WERI-Rb-1 (cell line): Measurements from ENCODE around the gene MOB2.

Experiments used
- DNase-seq: peaks from one replicate; pipeline ENCODE4 v3.0.0-alpha.2; 2020
- H3K27ac ChIP-seq: fragments of 250-450 bp; sonication (Bioruptor Pico); 2 replicates; pipeline ENCODE4 v1.5.1; 2020; ENCODE audit warnings: mild to moderate bottlenecking, moderate library complexity
- H3K27me3 ChIP-seq: fragments of 250-450 bp; sonication (Bioruptor Pico); 2 replicates; pipeline ENCODE4 v1.5.1; 2021; ENCODE audit warnings: mild to moderate bottlenecking, low read depth, moderate library complexity; ENCODE audit not compliant: insufficient read depth, severe bottlenecking
- H3K36me3 ChIP-seq: fragments of 250-450 bp; sonication (Bioruptor Pico); 2 replicates; pipeline ENCODE4 v1.5.1; 2020; ENCODE audit warnings: mild to moderate bottlenecking, moderate library complexity
- H3K4me3 ChIP-seq: 2 replicates; pipeline ENCODE4 v1.5.1; 2011; ENCODE audit warnings: low read depth, mild to moderate bottlenecking, control low read depth, low read length
- H3K9me3 ChIP-seq: fragments of 250-450 bp; sonication (Bioruptor Pico); 2 replicates; pipeline ENCODE4 v1.5.1; 2021; ENCODE audit warnings: mild to moderate bottlenecking, moderate library complexity; ENCODE audit not compliant: severe bottlenecking
- CTCF ChIP-seq: IDR thresholded peaks from 2 replicates; pipeline ENCODE4 v1.5.1; 2011; ENCODE audit warnings: low read depth, mild to moderate bottlenecking, control low read depth, inconsistent platforms, low read length

Gene MOB2

GRCh38 chr11:1478011-1478410 lies 8.6 kb downstream of the MOB2 start:
- Histone ChIP-seq H3K27ac (no peak overlapping the region), H3K27me3 (no peaks in the 10 kb centered on the region), H3K9me3 (no peaks in the 10 kb centered on the region), H3K36me3 (no peaks in the 10 kb centered on the region; the same call in 1 of the 2 replicates), H3K4me3 (no peak overlapping the region)
- no peak for DNase-seq
- TF ChIP-seq CTCF: no peak

DNA sequence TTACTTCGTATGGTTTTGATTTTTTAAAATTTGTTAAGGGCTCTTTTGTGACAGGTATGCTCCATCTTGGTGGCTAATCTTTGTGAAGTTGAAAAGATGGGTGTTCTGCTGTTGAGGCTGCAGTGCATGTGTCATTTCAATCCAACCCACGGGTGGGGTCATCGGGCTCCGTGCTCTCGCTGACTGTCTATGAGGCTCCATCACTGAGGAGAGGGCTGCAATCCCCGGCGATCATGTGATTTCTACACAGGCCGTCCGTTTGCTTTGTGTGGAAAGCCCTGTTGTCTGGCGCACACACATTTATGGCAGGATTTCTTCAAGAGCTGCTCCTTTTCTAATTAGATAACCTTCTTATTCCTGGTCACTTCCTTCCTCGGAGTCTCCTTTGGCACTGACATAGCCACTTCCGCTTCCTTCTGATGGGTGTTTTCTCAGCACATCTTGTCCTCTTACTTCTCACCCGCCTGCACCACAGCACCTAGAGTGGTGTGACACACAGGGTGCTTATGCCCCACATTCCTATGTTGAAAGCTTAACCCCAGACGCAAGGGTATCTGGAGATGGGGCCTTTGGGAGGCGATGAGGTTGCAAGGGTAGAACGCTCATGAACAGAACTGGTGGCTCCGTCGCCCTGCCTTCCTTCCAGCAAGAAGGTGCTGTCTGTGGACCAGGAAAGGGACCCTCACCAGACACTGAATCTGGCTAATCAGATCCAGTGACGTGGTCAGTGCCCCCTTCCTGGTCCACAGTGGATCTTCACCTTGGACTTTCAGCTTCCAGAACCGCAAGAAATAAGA lies 9.4 kb downstream of the MOB2 start:
- no peaks in the 10 kb centered on the region for H3K27me3 ChIP-seq

GRCh38 chr11:1475841-1476240 lies 10.7 kb downstream of the MOB2 start:
- Histone ChIP-seq H3K27me3 (no peaks in the 10 kb centered on the region), H3K27ac (no peak overlapping the region), H3K9me3 (no peaks in the 10 kb centered on the region), H3K36me3 (no peaks in the 10 kb centered on the region; the same call in 1 of the 2 replicates), H3K4me3 (no peak overlapping the region)
- TF ChIP-seq CTCF: no peak
- DNase-seq: no peak

More for the DNA sequence above, 9.4 kb downstream of the MOB2 start:
- no peak for TF ChIP-seq CTCF
- Histone ChIP-seq H3K27ac (no peak overlapping the region), H3K9me3 (no peaks in the 10 kb centered on the region), H3K4me3 (no peak overlapping the region), H3K36me3 (no peaks in the 10 kb centered on the region; the same call in 1 of the 2 replicates)
- no peak for DNase-seq

GRCh38 chr11:1473786-1474185 lies 12.8 kb downstream of the MOB2 start:
- Histone ChIP-seq H3K36me3 (peaks cover 5% of the 10 kb centered on the region; the same call in 1 of the 2 replicates), H3K9me3 (no peaks in the 10 kb centered on the region), H3K4me3 (no peak overlapping the region), H3K27me3 (no peaks in the 10 kb centered on the region), H3K27ac (no peak overlapping the region)
- no peak for TF ChIP-seq CTCF
- DNase-seq: no peak

GRCh38 chr11:1473011-1473628 lies 13.5 kb downstream of the MOB2 start:
- no peak for DNase-seq
- H3K36me3 ChIP-seq: peaks cover 5% of the 10 kb centered on the region; the same call in 1 of the 2 replicates
- no peak overlapping the region for H3K27ac ChIP-seq
- no peak for TF ChIP-seq CTCF
- no peaks in the 10 kb centered on the region for H3K27me3 ChIP-seq
- H3K9me3 ChIP-seq: no peaks in the 10 kb centered on the region
- no peak overlapping the region for H3K4me3 ChIP-seq
